Karpas-422 (cell line): ENCODE measurements around the gene GPR65. TPM values are rescaled to one million over a fixed set of nuclear protein-coding genes. Genes with fewer than 3 reads are reported as not detected.

ENCODE experiments used
- DNase-seq: peaks from one replicate; pipeline ENCODE4 v3.0.0-alpha.2; 2015
- H2AFZ ChIP-seq: fragments of 200-600 bp; sonication (generic); 2 replicates; pipeline ENCODE4 v1.6.1; 2014; ENCODE audit warnings: antibody characterized with exemption, low read length, mixed read lengths
- H3K27ac ChIP-seq: fragments of 200-600 bp; sonication (generic); 2 replicates; pipeline ENCODE4 v1.5.1; 2014; ENCODE audit warnings: mild to moderate bottlenecking, low read length, moderate library complexity
- H3K27me3 ChIP-seq: fragments of 200-600 bp; sonication (generic); 2 replicates; pipeline ENCODE4 v1.6.1; 2014; ENCODE audit warnings: low read length, mixed read lengths
- H3K36me3 ChIP-seq: fragments of 200-600 bp; sonication (generic); 2 replicates; pipeline ENCODE4 v1.6.1; 2014; ENCODE audit warnings: low read length, mixed read lengths; ENCODE audit not compliant: insufficient read depth
- H3K4me1 ChIP-seq: fragments of 200-600 bp; sonication (generic); 2 replicates; pipeline ENCODE4 v1.6.1; 2014; ENCODE audit warnings: mild to moderate bottlenecking, low read length, mixed read lengths
- H3K4me2 ChIP-seq: fragments of 200-600 bp; sonication (generic); 2 replicates; pipeline ENCODE4 v1.6.1; 2014; ENCODE audit warnings: low read length, low read depth, mild to moderate bottlenecking; ENCODE audit not compliant: poor library complexity, severe bottlenecking
- H3K4me3 ChIP-seq: fragments of 200-600 bp; sonication (generic); 2 replicates; pipeline ENCODE4 v1.5.1; 2014; ENCODE audit warnings: mild to moderate bottlenecking, antibody characterized with exemption, low read length, mixed read lengths
- H3K79me2 ChIP-seq: fragments of 200-600 bp; sonication (generic); 2 replicates; pipeline ENCODE4 v1.6.1; 2014; ENCODE audit warnings: mild to moderate bottlenecking, low read length, mixed read lengths
- H3K9ac ChIP-seq: fragments of 200-600 bp; sonication (generic); 2 replicates; pipeline ENCODE4 v1.6.0; 2014; ENCODE audit warnings: low read length
- H3K9me2 ChIP-seq: fragments of 200-600 bp; sonication (generic), shearing (Covaris generic); replicated peaks from 2 replicates; pipeline ENCODE4 v1.6.0; 2014; ENCODE audit warnings: mild to moderate bottlenecking, low read length, moderate library complexity; ENCODE audit not compliant: insufficient read depth
- H3K9me3 ChIP-seq: fragments of 300-700, 200-600 bp; sonication (generic); 2 replicates; pipeline ENCODE4 v1.6.1; 2014; ENCODE audit warnings: low read length, mixed read lengths
- H4K20me1 ChIP-seq: fragments of 200-600 bp; sonication (generic); 2 replicates; pipeline ENCODE4 v1.6.1; 2014; ENCODE audit warnings: mild to moderate bottlenecking, antibody characterized with exemption, low read length, low read depth; ENCODE audit not compliant: insufficient read depth
- total RNA-seq: library from RNA; depleted of rRNA; stranded (reverse); fragments of >200 nt; shearing (Covaris generic); gene quantifications from 2 replicates; pipeline ENCODE4 v1.2.3, GENCODE V29; 2014; ENCODE audit warnings: low replicate concordance

GPR65 gene
- total RNA-seq, 1 experiment from 2014 or later, result 8.1 TPM

GRCh38 chr14:88034076-88034475 lies 29.1 kb downstream of the GPR65 start:
- Histone ChIP-seq H3K9ac (no peak overlapping the region), H3K4me3 (no peak overlapping the region), H3K27me3 (no peaks in the 10 kb centered on the region), H3K9me3 (no peaks in the 10 kb centered on the region), H2AFZ (no peak overlapping the region), H3K79me2 (no peaks in the 10 kb centered on the region), H3K36me3 (no peaks in the 10 kb centered on the region), H4K20me1 (no peaks in the 10 kb centered on the region), H3K4me1 (no peaks in the 10 kb centered on the region), H3K9me2 (no peaks in the 10 kb centered on the region), H3K27ac (no peak overlapping the region), H3K4me2 (no peak overlapping the region)
- no peak for DNase-seq

GRCh38 chr14:88036422-88036821 lies 31.5 kb downstream of the GPR65 start:
- Histone ChIP-seq H3K27ac (no peak overlapping the region), H3K36me3 (no peaks in the 10 kb centered on the region), H3K9me3 (no peaks in the 10 kb centered on the region), H3K27me3 (no peaks in the 10 kb centered on the region), H3K4me1 (no peaks in the 10 kb centered on the region), H3K4me3 (no peak overlapping the region), H3K9me2 (no peaks in the 10 kb centered on the region), H3K79me2 (no peaks in the 10 kb centered on the region), H3K9ac (no peak overlapping the region), H2AFZ (no peak overlapping the region), H3K4me2 (no peak overlapping the region), H4K20me1 (no peaks in the 10 kb centered on the region)
- DNase-seq, result no peak

GRCh38 chr14:88037325-88037724 lies 32.4 kb downstream of the GPR65 start:
- Histone ChIP-seq H2AFZ (no peak overlapping the region), H3K9me3 (no peaks in the 10 kb centered on the region), H3K4me2 (no peak overlapping the region), H3K36me3 (no peaks in the 10 kb centered on the region), H3K27me3 (no peaks in the 10 kb centered on the region), H4K20me1 (no peaks in the 10 kb centered on the region), H3K27ac (no peak overlapping the region), H3K4me1 (no peaks in the 10 kb centered on the region), H3K9ac (no peak overlapping the region), H3K9me2 (no peaks in the 10 kb centered on the region), H3K79me2 (no peaks in the 10 kb centered on the region), H3K4me3 (no peak overlapping the region)
- DNase-seq, result no peak

- Histone ChIP-seq H3K4me2 (no peak overlapping the region), H3K27me3 (no peaks in the 10 kb centered on the region), H3K9ac (no peak overlapping the region), H2AFZ (no peak overlapping the region), H3K4me3 (no peak overlapping the region), H3K9me2 (no peaks in the 10 kb centered on the region), H4K20me1 (no peaks in the 10 kb centered on the region), H3K27ac (no peak overlapping the region), H3K9me3 (no peaks in the 10 kb centered on the region), H3K36me3 (no peaks in the 10 kb centered on the region), H3K79me2 (no peaks in the 10 kb centered on the region), H3K4me1 (no peaks in the 10 kb centered on the region)
- no peak for DNase-seq
Observed at GRCh38 chr14:88039197-88039596, 34.3 kb downstream of the GPR65 start.

GRCh38 chr14:88040146-88040545 lies 35.2 kb downstream of the GPR65 start:
- H3K4me3 ChIP-seq, result no peak overlapping the region
- no peak overlapping the region for H3K9ac ChIP-seq
- H2AFZ ChIP-seq, result no peak overlapping the region
- no peaks in the 10 kb centered on the region for H3K9me3 ChIP-seq
- H3K27ac ChIP-seq, result no peak overlapping the region
- no peaks in the 10 kb centered on the region for H3K9me2 ChIP-seq
- H4K20me1 ChIP-seq, result no peaks in the 10 kb centered on the region
- no peaks in the 10 kb centered on the region for H3K79me2 ChIP-seq
- H3K36me3 ChIP-seq, result no peaks in the 10 kb centered on the region
- no peak overlapping the region for H3K4me2 ChIP-seq
- DNase-seq, result no peak
- H3K27me3 ChIP-seq, result no peaks in the 10 kb centered on the region
- no peaks in the 10 kb centered on the region for H3K4me1 ChIP-seq

- Histone ChIP-seq H3K27me3 (0 out of 2 replicates have a peak, but pooled peaks cover 2% of the 10 kb centered on the region), H3K4me2 (no peak overlapping the region), H3K9ac (no peak overlapping the region), H3K9me3 (no peaks in the 10 kb centered on the region), H3K36me3 (no peaks in the 10 kb centered on the region), H3K9me2 (no peaks in the 10 kb centered on the region), H3K4me1 (no peaks in the 10 kb centered on the region), H2AFZ (no peak overlapping the region), H3K79me2 (no peaks in the 10 kb centered on the region), H3K4me3 (no peak overlapping the region), H4K20me1 (no peaks in the 10 kb centered on the region), H3K27ac (no peak overlapping the region)
- DNase-seq, result no peak
Observed at GRCh38 chr14:88043529-88044443, 38.9 kb downstream of the GPR65 start.

GRCh38 chr14:88044444-88044758 lies 39.5 kb downstream of the GPR65 start:
- H4K20me1 ChIP-seq, result no peaks in the 10 kb centered on the region
- no peak overlapping the region for H3K27ac ChIP-seq
- no peak overlapping the region for H3K4me2 ChIP-seq

GRCh38 chr14:88044776-88045446 lies 40.0 kb downstream of the GPR65 start:
- H3K4me3 ChIP-seq, result no peak overlapping the region
- H3K27me3 ChIP-seq, result 0 out of 2 replicates have a peak, but pooled peaks cover 2% of the 10 kb centered on the region
- H3K9me3 ChIP-seq, result no peaks in the 10 kb centered on the region
- no peak overlapping the region for H3K4me2 ChIP-seq
- no peak overlapping the region for H3K27ac ChIP-seq
- no peak for DNase-seq
- no peaks in the 10 kb centered on the region for H3K9me2 ChIP-seq
- no peaks in the 10 kb centered on the region for H3K79me2 ChIP-seq
- H3K9ac ChIP-seq, result no peak overlapping the region
- H3K36me3 ChIP-seq, result no peaks in the 10 kb centered on the region
- H2AFZ ChIP-seq, result no peak overlapping the region
- no peaks in the 10 kb centered on the region for H3K4me1 ChIP-seq
- H4K20me1 ChIP-seq, result no peaks in the 10 kb centered on the region

More at GRCh38 chr14:88044444-88044758, 39.5 kb downstream of the GPR65 start:
- H3K9me3 ChIP-seq, result no peaks in the 10 kb centered on the region
- H3K4me1 ChIP-seq, result no peaks in the 10 kb centered on the region
- H3K27me3 ChIP-seq, result 0 out of 2 replicates have a peak, but pooled peaks cover 2% of the 10 kb centered on the region
- H3K9me2 ChIP-seq, result no peaks in the 10 kb centered on the region
- no peak for DNase-seq
- H3K79me2 ChIP-seq, result no peaks in the 10 kb centered on the region
- no peak overlapping the region for H2AFZ ChIP-seq
- no peak overlapping the region for H3K9ac ChIP-seq
- no peaks in the 10 kb centered on the region for H3K36me3 ChIP-seq
- H3K4me3 ChIP-seq, result no peak overlapping the region
